ENCODE measurements around the gene ZXDC.
A peak's percentile ranks its signal among the peaks of the same experiment; 100 is the strongest.

Gene ZXDC

GRCh38 chr3:126438746-126439145, 36.9 kb downstream of the ZXDC start:
- Histone ChIP-seq H3K36me3 (ENCODE audit: insufficient read depth, low read length) (peaks cover 61% of the 10 kb centered on the region), H3K27ac (no peak overlapping the region; the same call in 1 of the 2 replicates), H3K4me3 (no peak overlapping the region), H3K9ac (ENCODE audit: insufficient read length) (no peak overlapping the region), H3K9me3 (ENCODE audit: low read depth, low read length) (no peaks in the 10 kb centered on the region)
- DNase-seq (ENCODE audit: low read depth, low spot score): no peak
- TF ChIP-seq POLR2AphosphoS5 (IDR thresholded peaks at IDR 0.05; ENCODE audit: borderline replicate concordance, low read depth, low read length) (no peak), EZH2 (IDR thresholded peaks at IDR 0.05) (no peak), FOXP2 (optimal IDR thresholded peaks at IDR 0.05; ENCODE audit: control extremely low read depth, extremely low read length, insufficient read depth) (no peak)

GRCh38 chr3:126438186-126438585, 37.5 kb downstream of the ZXDC start:
- Histone ChIP-seq H3K27ac (0 out of 2 replicates have a peak overlapping the region, but pooled peaks have one; percentile 26), H3K9me3 (ENCODE audit: low read depth, low read length) (no peaks in the 10 kb centered on the region), H3K9ac (ENCODE audit: insufficient read length) (no peak overlapping the region), H3K36me3 (ENCODE audit: insufficient read depth, low read length) (peaks cover 61% of the 10 kb centered on the region), H3K4me3 (no peak overlapping the region)
- TF ChIP-seq POLR2AphosphoS5 (IDR thresholded peaks at IDR 0.05; ENCODE audit: borderline replicate concordance, low read depth, low read length): no peak
- DNase-seq (ENCODE audit: low read depth, low spot score): no peak

- H3K27ac ChIP-seq: 0 out of 2 replicates have a peak overlapping the region, but pooled peaks have one; percentile 19
- no peaks in the 10 kb centered on the region for H3K9me3 ChIP-seq (ENCODE audit: low read depth, low read length)
- H3K4me3 ChIP-seq: no peak overlapping the region
- no peak for DNase-seq (ENCODE audit: low read depth, low spot score)
- TF ChIP-seq FOXP2 (optimal IDR thresholded peaks at IDR 0.05; ENCODE audit: control extremely low read depth, extremely low read length, insufficient read depth) (no peak), POLR2AphosphoS5 (IDR thresholded peaks at IDR 0.05; ENCODE audit: borderline replicate concordance, low read depth, low read length) (no peak), EZH2 (IDR thresholded peaks at IDR 0.05) (no peak)
- no peak overlapping the region for H3K9ac ChIP-seq (ENCODE audit: insufficient read length)
- H3K36me3 ChIP-seq (ENCODE audit: insufficient read depth, low read length): peaks cover 61% of the 10 kb centered on the region
These were observed 38.6 kb downstream of the ZXDC start for GRCh38 chr3:126436826-126437717.

- Histone ChIP-seq H3K9me3 (ENCODE audit: low read depth, low read length) (no peaks in the 10 kb centered on the region), H3K36me3 (ENCODE audit: insufficient read depth, low read length) (peaks cover 51% of the 10 kb centered on the region), H3K27ac (no peak overlapping the region), H3K9ac (ENCODE audit: insufficient read length) (no peak overlapping the region), H3K4me3 (no peak overlapping the region)
- DNase-seq (ENCODE audit: low read depth, low spot score): no peak
- TF ChIP-seq EZH2 (IDR thresholded peaks at IDR 0.05) (no peak), POLR2AphosphoS5 (IDR thresholded peaks at IDR 0.05; ENCODE audit: borderline replicate concordance, low read depth, low read length) (no peak), FOXP2 (optimal IDR thresholded peaks at IDR 0.05; ENCODE audit: control extremely low read depth, extremely low read length, insufficient read depth) (no peak)
These were observed 40.0 kb downstream of the ZXDC start for GRCh38 chr3:126435456-126436315.

GRCh38 chr3:126434931-126435411, 40.7 kb downstream of the ZXDC start:
- no peaks in the 10 kb centered on the region for H3K9me3 ChIP-seq (ENCODE audit: low read depth, low read length)
- peaks cover 44% of the 10 kb centered on the region for H3K36me3 ChIP-seq (ENCODE audit: insufficient read depth, low read length)
- no peak overlapping the region for H3K9ac ChIP-seq (ENCODE audit: insufficient read length)
- H3K4me3 ChIP-seq: no peak overlapping the region
- no peak for DNase-seq (ENCODE audit: low read depth, low spot score)
- TF ChIP-seq EZH2 (IDR thresholded peaks at IDR 0.05): no peak
- TF ChIP-seq FOXP2 (optimal IDR thresholded peaks at IDR 0.05; ENCODE audit: control extremely low read depth, extremely low read length, insufficient read depth): no peak
- no peak for TF ChIP-seq POLR2AphosphoS5 (IDR thresholded peaks at IDR 0.05; ENCODE audit: borderline replicate concordance, low read depth, low read length)
- no peak overlapping the region for H3K27ac ChIP-seq

- H3K9me3 ChIP-seq (ENCODE audit: low read depth, low read length): no peaks in the 10 kb centered on the region
- H3K9ac ChIP-seq (ENCODE audit: insufficient read length): no peak overlapping the region
- no peak for TF ChIP-seq FOXP2 (optimal IDR thresholded peaks at IDR 0.05; ENCODE audit: control extremely low read depth, extremely low read length, insufficient read depth)
- no peak for TF ChIP-seq EZH2 (IDR thresholded peaks at IDR 0.05)
- no peak for TF ChIP-seq POLR2AphosphoS5 (IDR thresholded peaks at IDR 0.05; ENCODE audit: borderline replicate concordance, low read depth, low read length)
- H3K27ac ChIP-seq: no peak overlapping the region
- H3K36me3 ChIP-seq (ENCODE audit: insufficient read depth, low read length): peaks cover 37% of the 10 kb centered on the region
- no peak for DNase-seq (ENCODE audit: low read depth, low spot score)
- H3K4me3 ChIP-seq: no peak overlapping the region
These were observed 41.5 kb downstream of the ZXDC start for GRCh38 chr3:126434264-126434590.

GRCh38 chr3:126433496-126434263, 42.0 kb downstream of the ZXDC start:
- no peak for DNase-seq (ENCODE audit: low read depth, low spot score)

More at GRCh38 chr3:126433496-126434263, 42.0 kb downstream of the ZXDC start:
- H3K27ac ChIP-seq: no peak overlapping the region
- TF ChIP-seq EZH2 (IDR thresholded peaks at IDR 0.05) (no peak), POLR2AphosphoS5 (IDR thresholded peaks at IDR 0.05; ENCODE audit: borderline replicate concordance, low read depth, low read length) (no peak), FOXP2 (optimal IDR thresholded peaks at IDR 0.05; ENCODE audit: control extremely low read depth, extremely low read length, insufficient read depth) (no peak)
- no peak overlapping the region for H3K9ac ChIP-seq (ENCODE audit: insufficient read length)
- H3K4me3 ChIP-seq: no peak overlapping the region
- H3K9me3 ChIP-seq (ENCODE audit: low read depth, low read length): no peaks in the 10 kb centered on the region
- H3K36me3 ChIP-seq (ENCODE audit: insufficient read depth, low read length): peaks cover 31% of the 10 kb centered on the region

All from SK-N-MC (cell line).